Measurements from ENCODE around the gene PGS1. TPM values are rescaled to one million over a fixed set of nuclear protein-coding genes. Genes with fewer than 3 reads are reported as not detected.

Gene PGS1
- polyA plus RNA-seq, 3 donors, result 26.0 to 87.1 (median 28.0) TPM

DNA sequence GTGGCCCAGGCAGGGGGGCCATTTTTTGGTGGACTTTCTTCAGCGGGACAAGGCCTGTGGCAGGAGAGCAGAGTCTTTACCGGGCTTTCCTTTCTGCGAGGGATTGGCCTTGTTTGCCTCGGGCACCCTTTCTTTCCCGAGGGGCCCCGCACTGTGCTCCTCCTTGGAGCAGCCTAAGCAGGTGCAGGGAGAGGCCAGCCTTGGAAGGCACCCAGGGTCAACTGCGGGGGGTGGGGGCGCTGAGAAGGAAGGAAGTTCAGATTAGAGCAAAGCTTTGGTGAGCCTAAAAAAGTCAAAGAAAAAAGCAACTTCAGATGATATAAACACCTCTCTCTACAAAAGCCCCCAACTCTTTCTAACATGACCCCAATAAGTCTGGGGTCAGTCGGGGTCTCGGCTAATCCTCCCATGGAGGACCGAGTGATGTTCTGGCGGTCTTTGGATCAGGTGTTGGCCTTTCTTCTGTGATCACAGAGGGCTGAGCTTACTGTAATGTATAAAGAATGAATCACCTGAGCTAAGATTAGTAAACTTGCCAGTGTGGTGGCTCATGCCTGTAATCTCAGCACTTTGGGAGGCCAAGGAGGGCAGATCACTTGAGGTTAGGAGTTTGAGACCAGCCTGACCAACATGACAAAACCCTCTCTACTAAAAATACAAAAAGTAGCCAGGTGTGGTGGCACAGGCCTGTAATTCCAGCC lies 63.0 kb downstream of the PGS1 start:
- no peaks in the 10 kb centered on the region for H4K20me1 ChIP-seq (ENCODE audit: insufficient read depth, low read length)
- no peaks in the 10 kb centered on the region for H3K27me3 ChIP-seq (ENCODE audit: control insufficient read depth in 2 of 2, insufficient read depth in 2 of 2, low read length in 2 of 2)
- H3K9me3 ChIP-seq (replicated peaks in 1 of 2; ENCODE audit: control insufficient read depth in 1 of 2, insufficient read depth in 1 of 2, low read length in 2 of 2), result no peaks in the 10 kb centered on the region
- WGBS (ENCODE audit: insufficient coverage), result 84% methylated on average over 5 of the region's 12 CpGs
- H3K9ac ChIP-seq (ENCODE audit: insufficient read depth, low read length, poor library complexity, severe bottlenecking), result no peak overlapping the region
- H3K4me2 ChIP-seq (replicated peaks; ENCODE audit: extremely low read depth, low read length, poor library complexity, severe bottlenecking), result no peak overlapping the region
- intact Hi-C loops (cut with micrococcal nuclease), result loop anchor here in 1 of 2 donors (5.0 kb wide), 1 partner anchor 151 kb away; no protein-coding TSS in a partner anchor
- H3K4me1 ChIP-seq (ENCODE audit: control insufficient read depth in 1 of 2, insufficient read depth in 2 of 2, low read length in 2 of 2), result peaks cover 28 to 33% of the 10 kb centered on the region in 2 donors
- no peak overlapping the region for H2AFZ ChIP-seq (ENCODE audit: insufficient read depth, low read depth, low read length, poor library complexity, severe bottlenecking)
- no peak overlapping the region for H3K4me3 Mint-ChIP-seq
- peaks cover 0 to 8% (median 3%) of the 10 kb centered on the region in 7 donors for H3K9me3 Mint-ChIP-seq
- no peaks in the 10 kb centered on the region for H3K36me3 ChIP-seq (replicated peaks in 1 of 2; ENCODE audit: control insufficient read depth in 1 of 2, insufficient read depth in 2 of 2, low read length in 2 of 2)
- H3K27me3 Mint-ChIP-seq (ENCODE audit: low read depth in 3 of 3), result peaks cover 3 to 10% (median 3%) of the 10 kb centered on the region in 3 donors
- H3K4me1 Mint-ChIP-seq, result peaks cover 30% of the 10 kb centered on the region
- DNase-seq, result peak in 1 of 3 donors; percentile 20
- peak overlapping the region; percentile 94 to 98 (median 96) for H3K27ac Mint-ChIP-seq
- peaks cover 4 to 6% of the 10 kb centered on the region in 2 donors for H3K36me3 Mint-ChIP-seq
- peak overlapping the region; percentile 18 to 38 for H3K27ac ChIP-seq (ENCODE audit: low read depth in 1 of 2, low read length in 2 of 2)
- no peaks in the 10 kb centered on the region for H3K79me2 ChIP-seq (ENCODE audit: insufficient read depth, low read length)
- TF ChIP-seq, protein P1, sequence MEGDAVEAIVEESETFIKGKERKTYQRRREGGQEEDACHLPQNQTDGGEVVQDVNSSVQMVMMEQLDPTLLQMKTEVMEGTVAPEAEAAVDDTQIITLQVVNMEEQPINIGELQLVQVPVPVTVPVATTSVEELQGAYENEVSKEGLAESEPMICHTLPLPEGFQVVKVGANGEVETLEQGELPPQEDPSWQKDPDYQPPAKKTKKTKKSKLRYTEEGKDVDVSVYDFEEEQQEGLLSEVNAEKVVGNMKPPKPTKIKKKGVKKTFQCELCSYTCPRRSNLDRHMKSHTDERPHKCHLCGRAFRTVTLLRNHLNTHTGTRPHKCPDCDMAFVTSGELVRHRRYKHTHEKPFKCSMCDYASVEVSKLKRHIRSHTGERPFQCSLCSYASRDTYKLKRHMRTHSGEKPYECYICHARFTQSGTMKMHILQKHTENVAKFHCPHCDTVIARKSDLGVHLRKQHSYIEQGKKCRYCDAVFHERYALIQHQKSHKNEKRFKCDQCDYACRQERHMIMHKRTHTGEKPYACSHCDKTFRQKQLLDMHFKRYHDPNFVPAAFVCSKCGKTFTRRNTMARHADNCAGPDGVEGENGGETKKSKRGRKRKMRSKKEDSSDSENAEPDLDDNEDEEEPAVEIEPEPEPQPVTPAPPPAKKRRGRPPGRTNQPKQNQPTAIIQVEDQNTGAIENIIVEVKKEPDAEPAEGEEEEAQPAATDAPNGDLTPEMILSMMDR (IDR thresholded peaks at IDR 0.05), result no peak
- no peak overlapping the region for H3K4me3 ChIP-seq (replicated peaks in 1 of 3; ENCODE audit: low read depth in 2 of 3, low read length in 3 of 3)

- Histone ChIP-seq H3K27ac (ENCODE audit: low read depth in 1 of 2, low read length in 2 of 2) (peak overlapping the region; percentile 89 to 95), H3K4me3 (replicated peaks in 1 of 3; ENCODE audit: low read depth in 2 of 3, low read length in 3 of 3) (no peak overlapping the region), H3K27me3 (ENCODE audit: control insufficient read depth in 2 of 2, insufficient read depth in 2 of 2, low read length in 2 of 2) (no peaks in the 10 kb centered on the region), H2AFZ (ENCODE audit: insufficient read depth, low read depth, low read length, poor library complexity, severe bottlenecking) (no peak overlapping the region), H3K4me2 (replicated peaks; ENCODE audit: extremely low read depth, low read length, poor library complexity, severe bottlenecking) (peak overlapping the region; percentile 14), H3K9me3 (replicated peaks in 1 of 2; ENCODE audit: control insufficient read depth in 1 of 2, insufficient read depth in 1 of 2, low read length in 2 of 2) (no peaks in the 10 kb centered on the region), H3K36me3 (replicated peaks in 1 of 2; ENCODE audit: control insufficient read depth in 1 of 2, insufficient read depth in 2 of 2, low read length in 2 of 2) (no peaks in the 10 kb centered on the region), H3K4me1 (ENCODE audit: control insufficient read depth in 1 of 2, insufficient read depth in 2 of 2, low read length in 2 of 2) (peaks cover 28 to 33% of the 10 kb centered on the region in 2 donors), H3K79me2 (ENCODE audit: insufficient read depth, low read length) (no peaks in the 10 kb centered on the region), H4K20me1 (ENCODE audit: insufficient read depth, low read length) (no peaks in the 10 kb centered on the region), H3K9ac (ENCODE audit: insufficient read depth, low read length, poor library complexity, severe bottlenecking) (peak overlapping the region; percentile 58)
- peak overlapping the region in 1 of 2 donors; percentile 35 for H3K4me3 Mint-ChIP-seq
- 19% methylated on average over 16 of the region's 19 CpGs for WGBS (ENCODE audit: insufficient coverage)
- peak; percentile 99 to 100 (median 99) for DNase-seq
- H3K4me1 Mint-ChIP-seq, result peaks cover 30% of the 10 kb centered on the region
- intact Hi-C loops (cut with micrococcal nuclease), result loop anchor here in 1 of 2 donors (5.0 kb wide), 1 partner anchor 150 kb away; no protein-coding TSS in a partner anchor
- TF ChIP-seq, protein P1 (IDR thresholded peaks at IDR 0.05), result no peak
- peaks cover 4 to 6% of the 10 kb centered on the region in 2 donors for H3K36me3 Mint-ChIP-seq
- H3K27ac Mint-ChIP-seq, result peak overlapping the region; percentile 94 to 98 (median 97)
- peaks cover 0 to 8% (median 3%) of the 10 kb centered on the region in 7 donors for H3K9me3 Mint-ChIP-seq
- H3K27me3 Mint-ChIP-seq (ENCODE audit: low read depth in 3 of 3), result peaks cover 0 to 5% (median 3%) of the 10 kb centered on the region in 3 donors
Observed at GRCh38 chr17:78442648-78443218, 64.3 kb downstream of the PGS1 start.

All from CD14-positive monocyte (primary cell).